Heart left ventricle (tissue), 13 donors: ENCODE results near the gene ANXA2R.

Experiments used
- POLR2A ChIP-seq, 2 donors: fragments of 450-650 bp; IDR thresholded peaks; one replicate each; pipeline ENCODE4 v1.6.1; 2017; ENCODE audit warnings: antibody characterized with exemption in 2 of 2, mild to moderate bottlenecking in 2 of 2, moderate library complexity in 2 of 2
- TF ChIP-seq, protein P1 (sequence below), 12 donors: fragments of 200-600 bp; sonication (generic) in 4 of 12; IDR thresholded peaks; one replicate each; pipeline versions ENCODE4 v1.5.0 to v1.8.0; 2018 to 2022; ENCODE audit warnings: antibody characterized with exemption in 12 of 12, mild to moderate bottlenecking in 5 of 12
- donor health status: ischemic (EF 13 %, LVEDD 7.1; RV severe dilation, severe dysfunction).
- donor health status: DM: no; HTN: yes; CAD: no.
- donor health status: DM: no; HTN: no; CAD: no.
- donor health status: ischemic (EF 25% LVEDD 6.9; RV normal size, moderate dysfunction).
- donor health status: ischemic (EF 25% LVEDD 5.7; RV mildly dilated, moderate dysfunction).
- donor health status: ischemic (EF 35%, LVEDD 5.7; RV mildly dilated, moderate dysfunction).
- donor health status: nonischemic (EF 11% LVEDD 7.7; RV severe dilation, severe dysfunction).
- donor health status: DM: yes; HTN: yes; CAD: no.
- donor health status: PGD.
- donor health status: ischemic (EF 29% LVEDD 5.4; RV normal size, mild dysfunction).
- donor health status: nonischemic (EF 23%, LVEDD 6.1; RV moderate dilation, normal function).

DNA sequence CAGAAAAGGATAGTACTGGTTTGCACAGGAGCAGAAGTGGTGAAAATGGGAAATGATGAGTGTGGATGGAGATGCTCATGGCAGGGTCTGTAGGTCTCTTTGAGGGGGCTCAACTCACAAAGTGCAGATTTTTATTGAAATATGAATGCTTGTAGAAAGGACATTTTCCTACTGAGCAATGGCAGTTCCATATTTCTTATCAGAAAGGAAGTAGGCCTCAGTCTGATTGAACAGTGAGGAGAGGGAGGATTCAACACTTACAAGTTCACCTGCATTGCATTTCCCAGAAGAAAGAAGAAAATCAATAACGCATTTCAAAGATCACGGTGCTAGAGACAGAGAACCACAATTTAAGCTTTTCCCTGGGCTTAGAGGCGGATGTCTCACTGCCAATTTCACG, 49.2 kb downstream of the ANXA2R start:
- TF ChIP-seq, protein P1, sequence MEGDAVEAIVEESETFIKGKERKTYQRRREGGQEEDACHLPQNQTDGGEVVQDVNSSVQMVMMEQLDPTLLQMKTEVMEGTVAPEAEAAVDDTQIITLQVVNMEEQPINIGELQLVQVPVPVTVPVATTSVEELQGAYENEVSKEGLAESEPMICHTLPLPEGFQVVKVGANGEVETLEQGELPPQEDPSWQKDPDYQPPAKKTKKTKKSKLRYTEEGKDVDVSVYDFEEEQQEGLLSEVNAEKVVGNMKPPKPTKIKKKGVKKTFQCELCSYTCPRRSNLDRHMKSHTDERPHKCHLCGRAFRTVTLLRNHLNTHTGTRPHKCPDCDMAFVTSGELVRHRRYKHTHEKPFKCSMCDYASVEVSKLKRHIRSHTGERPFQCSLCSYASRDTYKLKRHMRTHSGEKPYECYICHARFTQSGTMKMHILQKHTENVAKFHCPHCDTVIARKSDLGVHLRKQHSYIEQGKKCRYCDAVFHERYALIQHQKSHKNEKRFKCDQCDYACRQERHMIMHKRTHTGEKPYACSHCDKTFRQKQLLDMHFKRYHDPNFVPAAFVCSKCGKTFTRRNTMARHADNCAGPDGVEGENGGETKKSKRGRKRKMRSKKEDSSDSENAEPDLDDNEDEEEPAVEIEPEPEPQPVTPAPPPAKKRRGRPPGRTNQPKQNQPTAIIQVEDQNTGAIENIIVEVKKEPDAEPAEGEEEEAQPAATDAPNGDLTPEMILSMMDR (IDR thresholded peaks at IDR 0.05): no peak
- TF ChIP-seq POLR2A (IDR thresholded peaks at IDR 0.05): no peak
